Endothelial cell (in vitro differentiated cells): ENCODE data around the gene SRSF3. TPM values are rescaled to one million over a fixed set of nuclear protein-coding genes. Genes with fewer than 3 reads are reported as not detected.

Experiments
- DNase-seq: peaks from one replicate; pipeline ENCODE4 v3.0.0; 2021; ENCODE audit warnings: low spot score
- H3K27ac Mint-ChIP-seq: one replicate; pipeline ENCODE4 v1.8.0; 2021; ENCODE audit warnings: mixed read lengths, inconsistent platforms; ENCODE audit not compliant: unreplicated experiment
- H3K27me3 Mint-ChIP-seq: one replicate; pipeline ENCODE4 v1.8.0; 2021; ENCODE audit warnings: mild to moderate bottlenecking, moderate library complexity, mixed read lengths, inconsistent platforms; ENCODE audit not compliant: unreplicated experiment
- H3K36me3 Mint-ChIP-seq: one replicate; pipeline ENCODE4 v1.8.0; 2021; ENCODE audit warnings: mild to moderate bottlenecking, low read depth, mixed read lengths, inconsistent platforms; ENCODE audit not compliant: unreplicated experiment
- H3K4me1 Mint-ChIP-seq: one replicate; pipeline ENCODE4 v1.8.0; 2021; ENCODE audit warnings: mild to moderate bottlenecking, mixed read lengths, inconsistent platforms; ENCODE audit not compliant: unreplicated experiment
- H3K4me3 Mint-ChIP-seq: one replicate; pipeline ENCODE4 v1.8.0; 2021; ENCODE audit warnings: mild to moderate bottlenecking, mixed read lengths, inconsistent platforms; ENCODE audit not compliant: unreplicated experiment
- H3K9me3 Mint-ChIP-seq: one replicate; pipeline ENCODE4 v1.8.0; 2021; ENCODE audit warnings: mixed read lengths, inconsistent platforms; ENCODE audit not compliant: unreplicated experiment
- CTCF ChIP-seq: fragments of 200-600 bp; sonication (generic); IDR thresholded peaks from one replicate; pipeline ENCODE4 v1.5.0; 2021; ENCODE audit warnings: antibody characterized with exemption; ENCODE audit not compliant: unreplicated experiment
- total RNA-seq: library from RNA; stranded (reverse); fragmentation: NEBNext Ultra II Directional; extraction: Animal tissue kit (Norgen Biotek cat#: 25700); gene quantifications from one replicate; pipeline ENCODE4 v1.2.1, GENCODE V29; 2021; ENCODE audit not compliant: unreplicated experiment

The SRSF3 gene
- total RNA-seq, 1 donor from 2014 or later: 289 TPM

GRCh38 chr6:36636687-36637418 lies 42.7 kb downstream of the SRSF3 start:
- H3K4me1 Mint-ChIP-seq: peaks cover 3% of the 10 kb centered on the region
- no peak overlapping the region for H3K4me3 Mint-ChIP-seq
- no peak overlapping the region for H3K27ac Mint-ChIP-seq
- H3K36me3 Mint-ChIP-seq: no peaks in the 10 kb centered on the region
- TF ChIP-seq CTCF: no peak
- no peak for DNase-seq
- H3K9me3 Mint-ChIP-seq: no peaks in the 10 kb centered on the region
- H3K27me3 Mint-ChIP-seq: peaks cover 4% of the 10 kb centered on the region

- peaks cover 4% of the 10 kb centered on the region for H3K27me3 Mint-ChIP-seq
Observed at GRCh38 chr6:36638579-36638978, 44.4 kb downstream of the SRSF3 start.

GRCh38 chr6:36639171-36639808 lies 45.1 kb downstream of the SRSF3 start:
- H3K27me3 Mint-ChIP-seq: peaks cover 4% of the 10 kb centered on the region
- H3K27ac Mint-ChIP-seq: no peak overlapping the region
- H3K4me1 Mint-ChIP-seq: peaks cover 3% of the 10 kb centered on the region
- no peak for DNase-seq
- H3K4me3 Mint-ChIP-seq: no peak overlapping the region
- TF ChIP-seq CTCF: no peak
- no peaks in the 10 kb centered on the region for H3K9me3 Mint-ChIP-seq
- H3K36me3 Mint-ChIP-seq: no peaks in the 10 kb centered on the region

More at GRCh38 chr6:36638579-36638978, 44.4 kb downstream of the SRSF3 start:
- Mint-ChIP-seq H3K9me3 (no peaks in the 10 kb centered on the region), H3K4me1 (peaks cover 3% of the 10 kb centered on the region), H3K36me3 (no peaks in the 10 kb centered on the region), H3K4me3 (no peak overlapping the region), H3K27ac (no peak overlapping the region)
- no peak for TF ChIP-seq CTCF
- DNase-seq: no peak

- TF ChIP-seq CTCF: no peak
- no peak overlapping the region for H3K27ac Mint-ChIP-seq
Observed at GRCh38 chr6:36641543-36641942, 47.4 kb downstream of the SRSF3 start.

More at GRCh38 chr6:36641543-36641942, 47.4 kb downstream of the SRSF3 start:
- DNase-seq: no peak
- no peaks in the 10 kb centered on the region for H3K9me3 Mint-ChIP-seq
- H3K4me1 Mint-ChIP-seq: peaks cover 3% of the 10 kb centered on the region
- no peak overlapping the region for H3K4me3 Mint-ChIP-seq
- H3K36me3 Mint-ChIP-seq: no peaks in the 10 kb centered on the region
- H3K27me3 Mint-ChIP-seq: peaks cover 2% of the 10 kb centered on the region
